ENCODE data around the gene NFE2L2. TPM values are rescaled to one million over a fixed set of nuclear protein-coding genes. Genes with fewer than 3 reads are reported as not detected.

Gene NFE2L2
- total RNA-seq, 4 donors from 2014 or later, result 147 to 315 (median 189) TPM

DNA sequence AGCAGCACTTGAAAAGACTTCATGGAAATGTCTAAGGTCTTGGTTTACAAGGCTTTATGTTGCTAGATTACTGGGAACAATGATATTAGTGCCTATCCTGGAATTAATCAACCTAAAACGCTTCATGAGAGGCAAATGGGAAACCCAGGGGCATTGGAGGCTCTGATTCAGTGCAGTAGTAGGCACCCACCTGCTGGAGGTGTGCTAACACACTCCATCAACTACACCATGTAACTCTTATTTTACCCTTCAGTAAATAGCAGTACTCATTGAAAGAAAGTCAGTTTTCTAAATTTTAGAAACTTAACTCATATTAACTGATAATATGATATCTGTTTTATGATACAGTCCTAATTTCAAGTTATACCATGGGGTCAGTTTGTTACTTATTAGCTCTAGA is 69.3 kb downstream of the NFE2L2 start:
- H3K36me3 ChIP-seq, result no peaks in the 10 kb centered on the region
- no peaks in the 10 kb centered on the region for H3K27me3 ChIP-seq
- TF ChIP-seq POLR2A (IDR thresholded peaks at IDR 0.05), result no peak
- TF ChIP-seq, protein P1, sequence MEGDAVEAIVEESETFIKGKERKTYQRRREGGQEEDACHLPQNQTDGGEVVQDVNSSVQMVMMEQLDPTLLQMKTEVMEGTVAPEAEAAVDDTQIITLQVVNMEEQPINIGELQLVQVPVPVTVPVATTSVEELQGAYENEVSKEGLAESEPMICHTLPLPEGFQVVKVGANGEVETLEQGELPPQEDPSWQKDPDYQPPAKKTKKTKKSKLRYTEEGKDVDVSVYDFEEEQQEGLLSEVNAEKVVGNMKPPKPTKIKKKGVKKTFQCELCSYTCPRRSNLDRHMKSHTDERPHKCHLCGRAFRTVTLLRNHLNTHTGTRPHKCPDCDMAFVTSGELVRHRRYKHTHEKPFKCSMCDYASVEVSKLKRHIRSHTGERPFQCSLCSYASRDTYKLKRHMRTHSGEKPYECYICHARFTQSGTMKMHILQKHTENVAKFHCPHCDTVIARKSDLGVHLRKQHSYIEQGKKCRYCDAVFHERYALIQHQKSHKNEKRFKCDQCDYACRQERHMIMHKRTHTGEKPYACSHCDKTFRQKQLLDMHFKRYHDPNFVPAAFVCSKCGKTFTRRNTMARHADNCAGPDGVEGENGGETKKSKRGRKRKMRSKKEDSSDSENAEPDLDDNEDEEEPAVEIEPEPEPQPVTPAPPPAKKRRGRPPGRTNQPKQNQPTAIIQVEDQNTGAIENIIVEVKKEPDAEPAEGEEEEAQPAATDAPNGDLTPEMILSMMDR (IDR thresholded peaks at IDR 0.05), result no peak
- no peak overlapping the region for H3K4me3 ChIP-seq
- no peak for DNase-seq
- H3K4me1 ChIP-seq, result no peaks in the 10 kb centered on the region
- intact Hi-C loops (cut with DNase I), result no loop called here
- 50 to 69% methylated on average over 1 of the region's 1 CpG for WGBS, 2 donors
- H3K9me3 ChIP-seq, result no peaks in the 10 kb centered on the region
- no peak overlapping the region for H3K27ac ChIP-seq

DNA sequence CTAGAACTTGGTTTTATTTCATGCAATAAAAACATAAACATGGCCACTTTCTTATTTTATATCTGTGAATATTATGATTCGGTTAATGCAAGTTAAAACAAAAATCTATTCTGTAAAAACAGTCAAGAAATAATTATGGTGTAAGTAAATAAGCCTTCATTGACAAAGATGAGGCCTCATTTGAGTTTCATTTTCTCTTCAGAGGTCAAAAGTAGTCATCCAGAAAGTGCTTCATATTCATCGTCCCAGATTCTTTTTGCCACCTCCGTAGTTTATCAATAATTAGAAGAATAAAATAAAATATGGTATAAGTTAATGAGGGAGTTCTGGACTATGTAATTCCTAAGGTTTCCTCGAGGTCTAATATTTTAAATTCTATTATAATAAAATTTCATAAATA is 71.3 kb downstream of the NFE2L2 start:
- no peak overlapping the region for H3K4me3 ChIP-seq
- DNase-seq, result no peak
- intact Hi-C loops (cut with DNase I), result no loop called here
- H3K27ac ChIP-seq, result no peak overlapping the region
- TF ChIP-seq, protein P1 (IDR thresholded peaks at IDR 0.05), result no peak
- no peak for TF ChIP-seq POLR2A (IDR thresholded peaks at IDR 0.05)
- no peaks in the 10 kb centered on the region for H3K36me3 ChIP-seq
- no peaks in the 10 kb centered on the region for H3K27me3 ChIP-seq
- no peaks in the 10 kb centered on the region for H3K4me1 ChIP-seq
- WGBS, 2 donors, result 72 to 74% methylated on average over 4 of the region's 4 CpGs
- H3K9me3 ChIP-seq, result no peaks in the 10 kb centered on the region

DNA sequence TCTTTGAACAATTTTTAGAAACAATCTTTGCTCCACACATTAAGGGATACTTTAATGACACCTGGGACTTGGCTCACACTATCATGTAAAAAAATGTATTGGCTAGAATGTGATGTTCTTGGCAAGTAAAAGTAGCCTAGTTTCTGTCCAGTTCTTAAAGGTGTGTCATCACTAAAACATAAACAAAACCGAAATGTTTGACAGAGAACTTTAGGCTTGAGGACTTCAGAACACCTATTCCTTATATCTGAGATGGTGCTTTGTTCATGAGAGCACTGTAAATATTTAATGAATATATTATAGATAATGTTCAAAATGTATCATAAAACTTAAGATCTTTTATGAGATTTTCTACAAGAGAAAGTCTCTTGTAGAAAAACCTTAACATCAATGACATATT is 71.7 kb downstream of the NFE2L2 start:
- Histone ChIP-seq H3K4me3 (no peak overlapping the region), H3K27me3 (no peaks in the 10 kb centered on the region), H3K36me3 (no peaks in the 10 kb centered on the region), H3K9me3 (no peaks in the 10 kb centered on the region), H3K27ac (no peak overlapping the region), H3K4me1 (no peaks in the 10 kb centered on the region)
- intact Hi-C loops (cut with DNase I), result no loop called here
- DNase-seq, result no peak
- 20 to 39% methylated on average over 1 of the region's 1 CpG for WGBS, 2 donors
- TF ChIP-seq, protein P1 (IDR thresholded peaks at IDR 0.05), result no peak
- TF ChIP-seq POLR2A (IDR thresholded peaks at IDR 0.05), result no peak

DNA sequence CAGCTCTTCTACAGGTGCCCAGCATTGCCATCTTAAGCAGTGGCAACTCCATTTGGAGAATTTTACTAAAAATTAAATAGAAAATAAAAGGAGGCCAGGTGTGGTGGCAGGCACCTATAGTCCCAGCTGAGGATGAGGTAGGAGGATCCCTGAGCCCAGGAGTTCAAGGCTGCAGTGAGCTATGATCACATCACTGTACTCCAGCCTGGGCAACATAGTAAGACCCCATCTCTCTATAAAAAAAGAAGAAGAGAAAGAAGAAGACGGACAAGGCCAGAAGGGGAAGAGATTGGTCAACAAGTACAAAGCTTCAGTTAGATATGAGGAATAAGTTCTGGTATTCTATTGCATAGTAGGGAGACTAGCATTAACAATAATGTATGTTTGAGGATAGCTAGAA is 73.6 kb downstream of the NFE2L2 start:
- Histone ChIP-seq H3K36me3 (no peaks in the 10 kb centered on the region), H3K4me3 (no peak overlapping the region), H3K27ac (no peak overlapping the region), H3K4me1 (no peaks in the 10 kb centered on the region), H3K27me3 (no peaks in the 10 kb centered on the region), H3K9me3 (no peaks in the 10 kb centered on the region)
- WGBS, 2 donors, result 79 to 87% methylated on average over 1 of the region's 1 CpG
- no peak for DNase-seq
- intact Hi-C loops (cut with DNase I), result no loop called here
- no peak for TF ChIP-seq POLR2A (IDR thresholded peaks at IDR 0.05)
- TF ChIP-seq, protein P1 (IDR thresholded peaks at IDR 0.05), result no peak

DNA sequence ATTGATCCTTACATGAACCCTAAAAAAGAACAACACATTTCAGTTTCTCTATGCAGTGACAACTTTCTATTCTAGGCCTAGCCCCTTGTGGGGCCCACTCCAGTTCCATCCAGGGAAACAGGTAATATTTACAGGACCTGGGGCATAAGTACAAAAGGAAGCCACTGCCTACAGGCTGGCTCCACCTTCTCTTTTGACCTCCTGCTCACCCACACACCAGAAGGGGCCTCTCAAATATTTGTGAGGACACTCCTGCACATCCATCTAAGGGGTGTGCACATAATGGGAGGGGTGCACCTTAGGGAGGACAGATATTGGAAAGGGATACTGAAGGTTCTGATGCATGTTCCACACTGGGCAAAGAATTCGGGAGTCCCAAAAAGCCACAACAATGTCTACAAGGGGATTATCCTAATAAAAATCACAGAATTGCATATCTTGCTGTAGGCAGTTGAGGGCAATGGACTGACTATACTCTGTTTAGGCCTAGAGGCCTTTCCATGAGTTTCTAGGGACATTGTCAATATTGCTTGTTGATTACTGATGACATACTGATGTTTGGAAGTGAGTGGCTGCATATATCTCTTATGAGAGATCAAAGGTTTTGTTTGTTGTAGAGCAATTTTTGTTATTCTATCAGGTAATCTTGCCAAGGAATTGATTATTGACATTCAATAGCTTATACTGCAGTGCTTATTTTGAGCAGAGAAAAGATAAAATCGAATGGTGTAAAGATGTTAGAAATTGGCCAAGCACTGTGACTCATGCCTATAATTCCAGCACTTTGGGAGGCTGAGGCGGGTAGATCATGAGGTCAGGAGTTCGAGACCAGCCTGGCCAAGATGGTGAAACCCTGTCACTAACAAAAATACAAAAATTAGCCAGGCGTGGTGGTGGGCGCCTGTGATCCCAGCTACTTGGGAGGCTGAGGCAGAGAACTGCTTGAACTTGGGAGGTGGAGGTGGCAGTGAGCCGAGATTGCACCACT is 75.8 kb downstream of the NFE2L2 start:
- H3K27me3 ChIP-seq, result no peaks in the 10 kb centered on the region
- no peak overlapping the region for H3K27ac ChIP-seq
- TF ChIP-seq POLR2A (IDR thresholded peaks at IDR 0.05), result no peak
- TF ChIP-seq, protein P1 (IDR thresholded peaks at IDR 0.05), result no peak
- intact Hi-C loops (cut with DNase I), result no loop called here
- no peak for DNase-seq
- H3K4me3 ChIP-seq, result no peak overlapping the region
- 89 to 92% methylated on average over 6 to 7 of the region's 7 CpGs for WGBS, 2 donors
- H3K9me3 ChIP-seq, result no peaks in the 10 kb centered on the region
- no peaks in the 10 kb centered on the region for H3K4me1 ChIP-seq
- no peaks in the 10 kb centered on the region for H3K36me3 ChIP-seq
